ENCODE measurements around the gene TMEM129.

Gene TMEM129

DNA sequence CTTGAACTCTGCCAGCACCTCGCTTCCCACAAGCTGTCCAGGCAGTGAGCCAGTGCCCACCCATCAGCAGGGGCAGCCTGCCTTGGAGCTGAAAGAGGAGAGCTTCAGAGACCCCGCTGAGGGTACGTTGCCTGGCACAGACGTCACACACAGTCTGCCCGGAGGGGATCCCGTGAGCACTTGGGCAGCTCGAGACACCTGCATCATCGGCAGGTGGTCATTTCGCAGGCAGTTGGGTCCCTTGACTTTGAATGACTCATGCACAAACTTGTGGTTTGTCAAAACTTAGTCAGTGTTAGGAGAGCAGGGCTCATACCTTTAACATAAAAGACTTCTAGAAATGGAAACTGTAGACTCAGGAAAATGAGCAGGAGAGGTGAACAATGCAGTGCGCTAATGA, 10.1 kb upstream of the TMEM129 start:
- Histone ChIP-seq H3K4me1 (ENCODE audit: insufficient read depth, low read length, severe bottlenecking) (peaks cover 3% of the 10 kb centered on the region), H2AFZ (ENCODE audit: low read length) (no peak overlapping the region), H3K9me3 (ENCODE audit: low read length) (no peaks in the 10 kb centered on the region), H3K9ac (ENCODE audit: low read length) (no peak overlapping the region), H3K4me3 (ENCODE audit: low read depth, low read length, poor library complexity, severe bottlenecking) (no peak overlapping the region), H3K4me2 (ENCODE audit: low read length) (no peak overlapping the region), H3K36me3 (ENCODE audit: insufficient read depth, low read length) (peaks cover 97% of the 10 kb centered on the region), H3K27ac (ENCODE audit: low read depth, low read length, poor library complexity, severe bottlenecking) (no peak overlapping the region), H3K9me2 (ENCODE audit: low read depth, low read length) (no peaks in the 10 kb centered on the region), H3K27me3 (ENCODE audit: insufficient read depth, low read length) (no peaks in the 10 kb centered on the region), H3F3A (ENCODE audit: insufficient read depth, low read length) (no peaks in the 10 kb centered on the region), H3K79me2 (ENCODE audit: insufficient read depth, low read length) (no peaks in the 10 kb centered on the region), H4K20me1 (ENCODE audit: insufficient read depth, low read length) (no peaks in the 10 kb centered on the region)
- no peak for TF ChIP-seq EZH2 (IDR thresholded peaks at IDR 0.05; ENCODE audit: borderline replicate concordance, low read length)
- TF ChIP-seq, protein P1, sequence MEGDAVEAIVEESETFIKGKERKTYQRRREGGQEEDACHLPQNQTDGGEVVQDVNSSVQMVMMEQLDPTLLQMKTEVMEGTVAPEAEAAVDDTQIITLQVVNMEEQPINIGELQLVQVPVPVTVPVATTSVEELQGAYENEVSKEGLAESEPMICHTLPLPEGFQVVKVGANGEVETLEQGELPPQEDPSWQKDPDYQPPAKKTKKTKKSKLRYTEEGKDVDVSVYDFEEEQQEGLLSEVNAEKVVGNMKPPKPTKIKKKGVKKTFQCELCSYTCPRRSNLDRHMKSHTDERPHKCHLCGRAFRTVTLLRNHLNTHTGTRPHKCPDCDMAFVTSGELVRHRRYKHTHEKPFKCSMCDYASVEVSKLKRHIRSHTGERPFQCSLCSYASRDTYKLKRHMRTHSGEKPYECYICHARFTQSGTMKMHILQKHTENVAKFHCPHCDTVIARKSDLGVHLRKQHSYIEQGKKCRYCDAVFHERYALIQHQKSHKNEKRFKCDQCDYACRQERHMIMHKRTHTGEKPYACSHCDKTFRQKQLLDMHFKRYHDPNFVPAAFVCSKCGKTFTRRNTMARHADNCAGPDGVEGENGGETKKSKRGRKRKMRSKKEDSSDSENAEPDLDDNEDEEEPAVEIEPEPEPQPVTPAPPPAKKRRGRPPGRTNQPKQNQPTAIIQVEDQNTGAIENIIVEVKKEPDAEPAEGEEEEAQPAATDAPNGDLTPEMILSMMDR (IDR thresholded peaks at IDR 0.05; ENCODE audit: low read length) = no peak

DNA sequence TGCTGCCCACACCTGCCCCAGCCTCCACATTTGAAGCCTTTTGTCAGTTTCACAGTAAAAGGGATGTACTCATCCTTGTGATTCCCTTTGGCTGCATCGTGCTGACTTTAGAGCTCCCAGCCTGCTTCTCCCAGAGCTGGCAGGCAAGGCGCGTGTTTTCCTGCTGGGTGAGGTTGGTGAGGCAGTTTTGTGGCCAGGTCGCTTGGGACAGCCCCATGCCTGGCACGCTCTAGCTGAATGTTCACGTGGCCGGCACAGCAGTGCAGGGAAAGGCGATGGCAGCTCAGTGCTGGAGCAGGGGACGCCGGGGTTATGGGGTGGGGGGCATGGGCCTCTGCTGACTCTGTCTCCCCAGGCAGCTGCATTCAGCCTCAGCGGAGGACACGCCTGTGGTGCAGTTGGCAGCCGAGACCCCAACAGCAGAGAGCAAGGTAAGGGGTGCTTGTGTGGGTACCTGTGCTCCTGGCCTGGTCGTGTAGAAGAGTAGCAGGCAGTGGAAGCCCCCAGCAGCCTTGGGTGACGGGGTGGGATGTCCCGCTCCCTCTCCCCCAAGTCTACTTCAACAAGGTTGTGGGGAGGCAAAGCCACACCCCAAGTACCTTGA, 9.5 kb upstream of the TMEM129 start:
- H3K27ac ChIP-seq (ENCODE audit: low read depth, low read length, poor library complexity, severe bottlenecking) = no peak overlapping the region
- no peaks in the 10 kb centered on the region for H3K9me3 ChIP-seq (ENCODE audit: low read length)
- H3K4me1 ChIP-seq (ENCODE audit: insufficient read depth, low read length, severe bottlenecking) = peaks cover 8% of the 10 kb centered on the region
- no peak overlapping the region for H3K9ac ChIP-seq (ENCODE audit: low read length)
- no peaks in the 10 kb centered on the region for H3K27me3 ChIP-seq (ENCODE audit: insufficient read depth, low read length)
- H3K79me2 ChIP-seq (ENCODE audit: insufficient read depth, low read length) = no peaks in the 10 kb centered on the region
- H3K9me2 ChIP-seq (ENCODE audit: low read depth, low read length) = no peaks in the 10 kb centered on the region
- H3F3A ChIP-seq (ENCODE audit: insufficient read depth, low read length) = no peaks in the 10 kb centered on the region
- H2AFZ ChIP-seq (ENCODE audit: low read length) = no peak overlapping the region
- no peaks in the 10 kb centered on the region for H4K20me1 ChIP-seq (ENCODE audit: insufficient read depth, low read length)
- peaks cover 97% of the 10 kb centered on the region for H3K36me3 ChIP-seq (ENCODE audit: insufficient read depth, low read length)
- no peak overlapping the region for H3K4me3 ChIP-seq (ENCODE audit: low read depth, low read length, poor library complexity, severe bottlenecking)
- no peak for TF ChIP-seq EZH2 (IDR thresholded peaks at IDR 0.05; ENCODE audit: borderline replicate concordance, low read length)
- TF ChIP-seq, protein P1 (IDR thresholded peaks at IDR 0.05; ENCODE audit: low read length) = no peak
- no peak overlapping the region for H3K4me2 ChIP-seq (ENCODE audit: low read length)

DNA sequence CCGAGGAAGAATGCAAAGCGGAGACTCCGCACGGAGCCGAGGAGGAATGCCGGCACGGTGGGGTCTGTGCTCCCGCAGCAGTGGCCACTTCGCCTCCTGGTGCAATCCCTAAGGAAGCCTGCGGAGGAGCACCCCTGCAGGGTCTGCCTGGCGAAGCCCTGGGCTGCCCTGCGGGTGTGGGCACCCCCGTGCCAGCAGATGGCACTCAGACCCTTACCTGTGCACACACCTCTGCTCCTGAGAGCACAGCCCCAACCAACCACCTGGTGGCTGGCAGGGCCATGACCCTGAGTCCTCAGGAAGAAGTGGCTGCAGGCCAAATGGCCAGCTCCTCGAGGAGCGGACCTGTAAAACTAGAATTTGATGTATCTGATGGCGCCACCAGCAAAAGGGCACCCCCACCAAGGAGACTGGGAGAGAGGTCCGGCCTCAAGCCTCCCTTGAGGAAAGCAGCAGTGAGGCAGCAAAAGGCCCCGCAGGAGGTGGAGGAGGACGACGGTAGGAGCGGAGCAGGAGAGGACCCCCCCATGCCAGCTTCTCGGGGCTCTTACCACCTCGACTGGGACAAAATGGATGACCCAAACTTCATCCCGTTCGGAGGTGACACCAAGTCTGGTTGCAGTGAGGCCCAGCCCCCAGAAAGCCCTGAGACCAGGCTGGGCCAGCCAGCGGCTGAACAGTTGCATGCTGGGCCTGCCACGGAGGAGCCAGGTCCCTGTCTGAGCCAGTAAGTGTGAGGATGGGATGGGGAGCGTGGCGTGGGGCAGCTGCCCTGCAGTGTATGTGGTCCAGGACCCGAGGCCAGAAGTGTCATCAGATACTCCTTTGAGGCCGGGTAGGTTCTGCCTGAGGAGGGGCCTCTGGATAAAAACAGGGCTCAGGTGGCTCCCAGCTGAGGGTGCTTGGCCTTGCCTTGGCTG, 7.2 kb upstream of the TMEM129 start:
- Histone ChIP-seq H3K4me1 (ENCODE audit: insufficient read depth, low read length, severe bottlenecking) (peaks cover 31% of the 10 kb centered on the region), H3K9me2 (ENCODE audit: low read depth, low read length) (no peaks in the 10 kb centered on the region), H3K9ac (ENCODE audit: low read length) (no peak overlapping the region), H2AFZ (ENCODE audit: low read length) (no peak overlapping the region), H3K4me3 (ENCODE audit: low read depth, low read length, poor library complexity, severe bottlenecking) (no peak overlapping the region), H3K9me3 (ENCODE audit: low read length) (no peaks in the 10 kb centered on the region), H3K27me3 (ENCODE audit: insufficient read depth, low read length) (no peaks in the 10 kb centered on the region), H3K27ac (ENCODE audit: low read depth, low read length, poor library complexity, severe bottlenecking) (no peak overlapping the region), H3F3A (ENCODE audit: insufficient read depth, low read length) (no peaks in the 10 kb centered on the region; the same call in 1 of the 2 replicates), H3K79me2 (ENCODE audit: insufficient read depth, low read length) (no peaks in the 10 kb centered on the region), H4K20me1 (ENCODE audit: insufficient read depth, low read length) (no peaks in the 10 kb centered on the region), H3K4me2 (ENCODE audit: low read length) (no peak overlapping the region), H3K36me3 (ENCODE audit: insufficient read depth, low read length) (peaks cover 93% of the 10 kb centered on the region)
- no peak for TF ChIP-seq EZH2 (IDR thresholded peaks at IDR 0.05; ENCODE audit: borderline replicate concordance, low read length)
- TF ChIP-seq, protein P1 (IDR thresholded peaks at IDR 0.05; ENCODE audit: low read length) = no peak

All from OCI-LY1 (cell line).